HG03064 (cell line): Measurements from ENCODE around the gene TMEM43.

Source experiments
- ATAC-seq: cut with Tn5 transposase; IDR thresholded peaks from one replicate; pipeline ENCODE4 v1.9.1; 2021; ENCODE audit warnings: low read depth; ENCODE audit not compliant: unreplicated experiment

TMEM43 gene

DNA sequence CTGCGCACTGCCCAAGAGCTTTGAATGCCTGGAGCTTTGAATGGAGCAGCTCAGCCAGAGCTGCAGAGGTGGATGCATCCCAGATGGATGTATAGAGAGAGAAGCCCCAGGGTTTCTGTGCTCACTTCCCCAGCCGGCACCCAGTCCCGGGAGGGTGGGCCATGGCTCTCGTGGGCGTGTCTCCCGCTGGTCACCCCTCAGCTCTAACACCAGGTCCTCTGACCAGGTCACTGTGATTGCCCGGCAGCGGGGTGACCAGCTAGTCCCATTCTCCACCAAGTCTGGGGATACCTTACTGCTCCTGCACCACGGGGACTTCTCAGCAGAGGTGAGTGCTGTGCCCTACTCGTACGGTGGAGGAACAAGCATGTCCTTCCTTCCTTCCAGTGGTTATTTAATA, 10.7 kb downstream of the TMEM43 start:
- no peak for ATAC-seq

DNA sequence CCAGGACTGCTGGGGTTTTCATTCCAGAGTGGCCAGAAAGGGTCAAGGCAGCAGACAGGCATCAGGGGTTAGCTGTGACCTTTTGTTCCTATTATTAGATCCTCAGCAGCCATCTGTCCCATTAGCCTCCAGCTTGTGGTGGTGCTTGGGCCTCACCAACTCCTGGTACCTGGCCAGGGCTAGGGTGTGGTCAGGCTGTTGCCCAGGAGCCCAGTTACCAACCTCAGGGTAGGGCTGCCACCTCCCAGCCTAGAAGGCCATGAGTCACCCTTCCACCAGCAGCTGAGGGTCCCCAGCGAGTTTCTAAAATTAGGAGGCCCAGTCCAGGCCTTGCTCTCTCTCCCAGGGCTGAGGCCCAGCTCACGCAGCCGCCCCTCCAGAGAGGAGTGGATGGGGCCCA, 12.2 kb downstream of the TMEM43 start:
- ATAC-seq = no peak

DNA sequence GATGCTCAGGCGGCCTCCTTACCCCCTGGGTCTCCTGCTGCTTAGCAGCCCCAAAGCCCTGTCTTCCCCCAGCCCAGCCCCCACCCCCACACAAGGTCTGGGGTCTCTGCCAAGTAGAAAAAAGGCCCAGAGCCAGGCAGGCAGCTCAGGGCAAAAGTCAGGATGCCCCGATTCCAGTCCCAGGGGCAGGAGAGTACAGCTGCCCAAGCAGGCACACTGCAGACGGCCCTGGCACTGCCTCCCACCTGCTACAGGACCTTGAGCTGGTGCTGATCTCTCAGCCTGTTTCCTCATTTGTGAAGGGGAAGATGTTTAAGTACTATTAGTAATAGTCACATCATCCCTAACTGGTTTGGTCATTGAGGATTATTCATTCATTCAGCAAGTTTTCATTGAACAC, 12.6 kb downstream of the TMEM43 start:
- ATAC-seq = no peak

DNA sequence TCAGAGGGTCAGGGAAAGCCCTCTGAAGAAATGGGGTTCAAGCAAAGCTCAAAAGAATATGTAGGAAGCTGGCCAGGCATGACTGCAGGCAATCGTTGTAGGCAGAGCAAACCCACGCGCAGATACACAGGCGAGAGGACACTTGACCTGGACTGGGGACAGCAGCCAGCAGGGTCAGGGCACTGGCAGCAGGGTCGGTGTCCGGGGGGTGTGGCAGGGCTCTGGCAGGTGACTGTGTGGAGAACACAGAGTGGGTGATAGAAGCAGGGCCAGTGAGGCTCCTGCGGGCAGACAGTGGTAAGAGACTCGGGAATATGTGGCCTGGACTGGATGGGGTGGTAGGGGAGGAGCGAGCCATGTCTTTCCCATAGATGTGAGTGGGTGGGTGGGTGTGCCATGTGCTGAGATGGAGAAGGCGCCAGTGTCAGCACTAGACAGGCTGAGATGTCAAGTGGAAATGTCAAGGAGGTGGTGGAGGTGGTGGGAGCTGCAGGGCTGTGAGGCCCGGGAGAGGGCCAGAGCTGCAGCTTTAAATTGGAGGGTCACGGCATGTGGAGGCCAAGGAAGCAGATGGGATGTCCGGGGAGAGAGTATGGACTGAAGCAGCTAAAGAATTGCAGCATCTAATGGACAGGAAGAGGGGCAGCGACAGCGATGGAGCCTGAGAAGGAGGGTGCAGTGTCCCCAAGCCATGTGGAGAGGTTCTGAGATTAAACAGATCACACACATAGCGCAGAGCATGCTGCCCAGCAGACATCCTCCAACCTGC, 13.4 kb downstream of the TMEM43 start:
- no peak for ATAC-seq

DNA sequence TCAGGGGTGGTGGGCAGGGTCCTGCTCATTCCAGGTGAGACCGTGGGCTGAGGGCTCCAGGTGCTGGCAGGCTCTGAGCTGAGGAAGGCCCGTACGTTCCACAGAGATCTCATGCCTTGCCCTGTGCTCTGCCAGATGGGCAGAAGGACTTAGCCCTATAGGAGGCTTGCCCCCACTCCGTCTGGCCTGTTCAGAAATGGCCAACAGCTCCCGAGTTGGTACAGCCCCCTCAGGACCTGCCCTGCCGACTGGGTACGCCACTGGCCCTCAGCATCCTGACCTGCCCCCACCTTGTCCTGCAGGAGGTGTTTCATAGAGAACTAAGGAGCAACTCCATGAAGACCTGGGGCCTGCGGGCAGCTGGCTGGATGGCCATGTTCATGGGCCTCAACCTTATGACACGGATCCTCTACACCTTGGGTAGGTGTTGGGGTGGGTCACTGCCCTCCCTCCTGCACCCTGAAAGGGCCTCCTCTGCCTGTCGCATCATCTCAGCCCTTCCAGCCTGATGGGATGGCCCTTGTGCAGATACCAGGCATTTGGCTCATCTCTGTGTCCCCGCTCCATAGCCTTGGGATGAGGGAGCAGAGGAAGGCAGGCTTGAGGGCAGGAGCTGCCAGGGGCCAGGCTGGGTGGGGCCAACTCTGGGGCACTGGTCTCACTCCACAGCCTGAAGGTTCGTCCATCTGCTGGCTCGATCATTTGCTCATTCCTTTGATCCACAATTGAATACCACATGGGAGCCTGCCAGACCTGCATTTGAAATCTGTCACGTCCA, 14.2 kb downstream of the TMEM43 start:
- ATAC-seq = no peak

DNA sequence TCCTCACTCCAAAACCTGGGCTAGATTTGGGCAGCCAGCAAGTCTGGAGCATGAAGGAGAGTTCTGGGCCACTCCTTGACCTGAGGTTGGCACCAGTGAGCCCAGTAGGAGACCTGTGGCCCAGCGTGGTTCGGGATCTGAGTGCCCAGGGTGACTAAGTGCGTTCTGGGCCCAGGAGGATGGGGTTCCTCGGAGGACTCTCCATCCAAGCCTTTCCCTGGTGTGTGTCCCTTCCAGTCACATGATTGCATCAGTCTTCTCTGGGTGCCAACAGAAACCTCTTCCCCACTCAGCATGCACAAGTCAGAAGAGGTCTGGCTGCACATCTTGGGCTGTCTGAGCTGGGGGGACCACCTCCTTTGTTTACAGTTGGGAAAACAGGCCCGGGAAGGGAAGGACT, 14.9 kb downstream of the TMEM43 start:
- no peak for ATAC-seq

DNA sequence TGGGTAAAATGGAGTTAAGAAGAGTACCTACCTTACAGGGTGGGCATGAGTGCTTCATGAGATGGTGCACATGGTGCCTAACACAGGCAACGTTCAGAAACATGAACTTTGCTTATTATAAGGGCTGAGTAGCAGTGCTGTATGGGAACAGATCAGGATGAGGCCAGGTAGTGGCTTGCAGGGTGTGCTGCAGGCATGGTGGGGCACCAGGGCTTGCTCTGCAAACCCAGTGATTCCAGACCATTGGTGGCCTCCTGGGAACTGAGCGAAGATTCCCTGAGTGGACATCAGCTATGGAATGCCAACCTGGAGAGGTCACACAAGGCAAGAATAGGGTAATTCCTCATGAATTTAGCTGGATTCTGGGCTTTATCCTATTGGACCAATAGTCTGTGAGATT, 15.8 kb downstream of the TMEM43 start:
- ATAC-seq = no peak

DNA sequence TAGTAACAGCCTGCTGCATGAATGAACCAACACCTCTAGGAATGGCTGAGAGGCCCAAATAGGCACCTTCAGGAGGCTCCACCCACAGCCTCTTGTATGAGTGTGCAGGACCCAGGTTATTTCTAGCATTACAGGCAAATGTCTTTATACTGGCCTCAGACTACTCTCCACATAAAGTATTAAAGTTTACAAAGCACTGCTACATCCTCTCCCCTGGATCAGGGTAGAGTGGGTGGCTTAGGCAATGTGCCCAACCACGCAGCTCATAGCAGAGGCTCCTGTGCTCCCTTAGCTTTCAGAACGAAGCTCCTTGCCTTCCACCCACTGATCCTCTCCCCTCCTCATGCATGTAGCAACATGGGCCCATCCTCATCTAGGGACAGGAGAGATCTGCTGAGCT, 16.3 kb downstream of the TMEM43 start:
- no peak for ATAC-seq

DNA sequence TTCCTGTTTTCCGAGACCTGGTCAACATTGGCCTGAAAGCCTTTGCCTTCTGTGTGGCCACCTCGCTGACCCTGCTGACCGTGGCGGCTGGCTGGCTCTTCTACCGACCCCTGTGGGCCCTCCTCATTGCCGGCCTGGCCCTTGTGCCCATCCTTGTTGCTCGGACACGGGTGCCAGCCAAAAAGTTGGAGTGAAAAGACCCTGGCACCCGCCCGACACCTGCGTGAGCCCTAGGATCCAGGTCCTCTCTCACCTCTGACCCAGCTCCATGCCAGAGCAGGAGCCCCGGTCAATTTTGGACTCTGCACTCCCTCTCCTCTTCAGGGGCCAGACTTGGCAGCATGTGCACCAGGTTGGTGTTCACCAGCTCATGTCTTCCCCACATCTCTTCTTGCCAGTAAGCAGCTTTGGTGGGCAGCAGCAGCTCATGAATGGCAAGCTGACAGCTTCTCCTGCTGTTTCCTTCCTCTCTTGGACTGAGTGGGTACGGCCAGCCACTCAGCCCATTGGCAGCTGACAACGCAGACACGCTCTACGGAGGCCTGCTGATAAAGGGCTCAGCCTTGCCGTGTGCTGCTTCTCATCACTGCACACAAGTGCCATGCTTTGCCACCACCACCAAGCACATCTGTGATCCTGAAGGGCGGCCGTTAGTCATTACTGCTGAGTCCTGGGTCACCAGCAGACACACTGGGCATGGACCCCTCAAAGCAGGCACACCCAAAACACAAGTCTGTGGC, 16.9 kb downstream of the TMEM43 start:
- ATAC-seq = no peak

DNA sequence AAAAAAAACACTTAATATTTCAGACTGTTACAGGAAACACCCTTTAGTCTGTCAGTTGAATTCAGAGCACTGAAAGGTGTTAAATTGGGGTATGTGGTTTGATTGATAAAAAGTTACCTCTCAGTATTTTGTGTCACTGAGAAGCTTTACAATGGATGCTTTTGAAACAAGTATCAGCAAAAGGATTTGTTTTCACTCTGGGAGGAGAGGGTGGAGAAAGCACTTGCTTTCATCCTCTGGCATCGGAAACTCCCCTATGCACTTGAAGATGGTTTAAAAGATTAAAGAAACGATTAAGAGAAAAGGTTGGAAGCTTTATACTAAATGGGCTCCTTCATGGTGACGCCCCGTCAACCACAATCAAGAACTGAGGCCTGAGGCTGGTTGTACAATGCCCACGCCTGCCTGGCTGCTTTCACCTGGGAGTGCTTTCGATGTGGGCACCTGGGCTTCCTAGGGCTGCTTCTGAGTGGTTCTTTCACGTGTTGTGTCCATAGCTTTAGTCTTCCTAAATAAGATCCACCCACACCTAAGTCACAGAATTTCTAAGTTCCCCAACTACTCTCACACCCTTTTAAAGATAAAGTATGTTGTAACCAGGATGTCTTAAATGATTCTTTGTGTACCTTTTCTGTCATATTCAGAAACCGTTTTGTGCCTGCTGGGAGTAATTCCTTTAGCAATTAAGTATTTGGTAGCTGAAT, 17.9 kb downstream of the TMEM43 start:
- ATAC-seq = no peak

DNA sequence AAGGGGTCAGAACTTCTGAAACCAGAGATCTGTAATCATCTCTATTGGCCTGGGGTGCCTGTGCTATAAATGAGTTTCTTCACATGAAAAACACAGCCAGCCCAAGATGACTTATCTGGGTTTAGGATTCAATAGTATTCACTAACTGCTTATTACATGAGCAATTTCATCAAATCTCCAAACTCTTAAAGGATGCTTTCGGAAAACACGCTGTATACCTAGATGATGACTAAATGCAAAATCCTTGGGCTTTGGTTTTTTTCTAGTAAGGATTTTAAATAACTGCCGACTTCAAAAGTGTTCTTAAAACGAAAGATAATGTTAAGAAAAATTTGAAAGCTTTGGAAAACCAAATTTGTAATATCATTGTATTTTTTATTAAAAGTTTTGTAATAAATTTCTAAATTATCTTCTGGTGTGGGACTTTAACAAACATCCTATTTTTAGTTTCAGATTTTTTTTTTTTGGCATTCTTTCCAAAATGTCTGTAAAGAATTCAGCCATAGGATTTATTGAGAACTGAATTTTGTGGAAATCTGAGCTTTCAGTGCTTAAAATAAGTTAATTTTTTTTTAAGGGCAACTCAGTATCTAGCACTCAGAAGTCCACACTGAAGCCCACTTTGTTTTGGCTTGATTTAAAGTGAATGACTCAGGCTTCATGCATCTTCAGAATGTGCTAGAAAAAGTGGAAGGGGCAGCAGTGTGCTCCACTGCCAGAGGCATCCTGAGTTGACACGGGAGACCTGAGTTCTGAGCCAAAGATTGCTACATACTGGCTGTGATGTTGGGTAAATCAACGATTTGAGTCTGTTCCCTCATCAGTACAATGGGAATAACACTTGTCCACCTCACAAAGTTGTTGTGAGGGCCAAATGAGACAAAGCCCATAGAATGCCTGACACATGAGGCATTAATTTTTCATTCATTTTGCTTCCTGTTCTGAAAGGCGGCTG, 18.7 kb downstream of the TMEM43 start:
- ATAC-seq = no peak

DNA sequence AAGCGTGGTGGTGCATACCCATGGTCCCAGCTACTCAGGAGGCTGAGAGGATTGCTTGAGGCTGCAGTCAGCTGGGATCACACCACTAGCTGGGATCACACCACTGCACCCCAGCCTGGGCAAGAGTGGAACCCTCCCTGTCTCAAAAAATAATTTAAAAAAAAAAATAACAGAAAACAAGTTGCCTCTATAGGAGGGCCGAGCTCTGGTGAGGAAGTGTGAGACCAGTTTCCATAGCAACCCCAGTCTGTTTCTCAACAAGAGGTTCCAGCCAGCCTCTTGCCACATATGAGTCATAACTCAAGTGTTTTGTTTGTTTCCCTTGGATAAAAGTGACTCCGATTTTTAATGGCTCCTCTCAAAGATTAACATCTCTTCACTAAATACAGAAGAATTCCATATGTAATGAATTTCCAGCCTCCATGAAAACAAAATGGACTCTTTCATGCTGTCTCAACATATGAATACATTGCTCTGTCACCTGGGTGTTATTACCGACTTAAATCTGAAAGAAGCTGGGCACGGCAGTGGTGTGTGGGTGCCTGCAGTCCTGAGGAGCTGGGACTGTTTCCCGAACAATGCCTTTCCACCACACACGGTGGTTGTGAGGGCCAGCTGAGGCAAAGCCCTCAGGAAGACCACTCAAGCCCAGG, 19.7 kb downstream of the TMEM43 start:
- ATAC-seq = peak; percentile 89

DNA sequence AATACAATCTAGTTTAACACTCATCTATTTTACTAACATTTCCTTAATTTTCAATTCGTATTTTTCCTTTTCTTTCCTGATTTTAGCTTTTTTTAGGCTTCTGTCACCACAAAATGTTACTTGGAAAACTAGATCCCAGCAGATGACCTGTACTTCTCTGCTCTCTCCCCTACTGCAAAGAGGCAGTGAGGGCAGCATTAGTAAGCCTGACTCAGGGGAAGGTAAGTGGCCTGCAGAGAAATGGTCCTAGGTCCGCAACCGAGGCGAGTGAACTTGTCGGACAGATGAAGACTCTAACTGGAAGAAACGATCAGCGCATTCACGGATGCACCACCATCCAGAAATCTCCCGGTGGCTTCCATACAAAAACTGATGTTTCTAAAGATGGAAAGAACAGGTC, 20.4 kb downstream of the TMEM43 start:
- no peak for ATAC-seq

DNA sequence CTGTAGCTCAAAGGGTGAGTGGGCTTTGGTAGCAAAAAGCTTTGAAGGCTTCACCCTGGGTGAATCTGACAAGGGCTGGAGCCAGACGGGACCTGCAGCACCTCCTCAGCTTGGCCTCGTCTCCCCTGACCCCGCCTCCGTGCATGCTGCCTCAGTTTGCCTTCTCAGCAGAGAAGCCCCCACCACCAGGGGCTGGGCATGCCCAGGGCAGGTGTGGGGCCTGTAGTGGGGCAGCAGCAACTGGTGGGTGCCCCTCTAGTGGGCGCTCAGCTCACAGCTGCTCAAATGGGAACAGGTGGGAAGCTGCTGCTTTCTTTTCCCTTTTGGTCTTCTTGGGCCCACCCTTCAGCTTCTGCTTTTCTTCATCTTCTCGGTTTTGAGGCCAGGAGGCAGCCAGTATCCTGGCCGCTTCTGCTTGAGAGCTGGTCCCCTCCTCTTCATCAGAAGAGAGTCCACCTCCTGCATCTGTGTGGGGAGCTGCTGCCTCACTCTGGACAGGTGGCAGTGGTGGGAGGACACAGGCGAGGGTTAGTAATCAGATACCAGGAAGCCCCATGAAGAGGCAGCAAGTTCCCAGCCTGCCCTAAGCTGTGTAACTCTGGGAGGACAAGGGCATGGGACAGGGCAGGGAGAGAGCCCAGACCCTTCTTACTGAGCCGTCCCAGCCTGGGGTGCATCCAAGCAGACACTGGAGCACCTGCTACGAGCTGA, 21.0 kb downstream of the TMEM43 start:
- no peak for ATAC-seq

DNA sequence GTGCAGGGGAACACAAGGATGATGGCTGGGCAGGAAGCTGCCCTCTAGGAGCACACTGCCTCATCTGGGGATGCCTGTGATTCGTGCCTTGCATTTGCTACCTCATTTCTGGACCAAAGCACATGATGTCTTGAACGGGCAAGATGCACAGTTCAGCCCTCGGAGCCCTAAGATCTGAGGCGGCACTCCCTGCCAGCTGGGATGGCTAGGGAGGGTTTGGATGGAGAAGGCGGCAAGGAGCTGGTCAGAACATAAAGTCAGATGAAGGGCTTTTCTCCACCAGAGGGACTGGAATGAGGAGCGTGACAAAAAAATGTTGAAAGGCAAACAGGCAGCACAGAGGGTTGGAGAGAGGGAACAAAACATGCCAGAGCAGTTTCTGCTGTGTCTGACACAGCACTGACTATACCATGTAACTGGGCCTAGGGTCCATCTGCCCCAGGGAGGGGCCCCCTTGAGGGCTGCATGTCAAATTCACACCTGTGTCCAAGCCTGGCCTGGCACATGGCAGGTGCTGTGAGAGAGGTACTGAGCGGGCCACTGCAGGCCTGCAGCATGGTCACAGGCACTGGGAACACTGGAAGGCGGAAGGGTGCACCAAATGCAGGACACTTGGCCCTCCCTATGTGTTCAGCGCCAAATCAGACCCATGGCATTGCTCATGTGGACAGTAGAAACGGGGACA, 21.7 kb downstream of the TMEM43 start:
- no peak for ATAC-seq

DNA sequence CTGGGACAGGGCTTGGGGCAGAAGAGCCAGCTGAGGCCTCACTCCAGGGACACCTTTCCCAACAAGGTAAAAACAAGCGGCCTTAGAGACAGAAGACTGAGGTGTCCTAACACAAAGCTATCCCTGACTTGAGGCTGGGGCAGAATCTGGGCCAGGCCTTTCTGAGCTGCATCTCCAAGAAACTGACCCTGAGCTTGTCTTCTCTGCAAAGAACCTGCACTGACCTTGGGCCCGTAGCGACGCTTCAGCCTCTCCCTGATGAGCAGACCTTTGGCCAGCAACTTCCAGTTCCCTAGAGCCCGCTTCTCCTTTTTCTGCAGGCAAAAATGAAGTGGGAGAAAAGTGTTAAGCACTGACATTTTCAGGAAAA, 22.2 kb downstream of the TMEM43 start:
- ATAC-seq = no peak

DNA sequence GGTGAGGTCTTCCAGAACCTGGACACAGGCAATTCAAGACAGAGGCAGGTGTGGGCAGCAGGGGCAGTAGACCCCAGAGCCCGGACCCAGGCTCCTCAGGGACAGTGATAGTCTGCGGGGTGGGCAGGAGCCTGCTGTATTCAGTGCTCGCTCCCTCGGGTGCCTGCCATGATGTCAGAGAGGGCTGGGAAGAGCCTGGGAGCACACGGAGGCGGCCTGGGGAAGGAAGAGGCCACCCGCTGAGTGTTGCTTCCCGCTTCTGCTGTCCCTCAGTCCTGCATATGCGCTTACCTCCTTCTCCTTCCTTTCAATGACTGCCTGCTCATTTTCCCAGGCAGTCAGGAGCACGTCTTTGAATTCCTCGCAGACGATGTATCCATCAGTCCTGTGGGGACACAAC, 22.8 kb downstream of the TMEM43 start:
- ATAC-seq = no peak
